ENCODE data around the gene RGL1.

RGL1 gene

DNA sequence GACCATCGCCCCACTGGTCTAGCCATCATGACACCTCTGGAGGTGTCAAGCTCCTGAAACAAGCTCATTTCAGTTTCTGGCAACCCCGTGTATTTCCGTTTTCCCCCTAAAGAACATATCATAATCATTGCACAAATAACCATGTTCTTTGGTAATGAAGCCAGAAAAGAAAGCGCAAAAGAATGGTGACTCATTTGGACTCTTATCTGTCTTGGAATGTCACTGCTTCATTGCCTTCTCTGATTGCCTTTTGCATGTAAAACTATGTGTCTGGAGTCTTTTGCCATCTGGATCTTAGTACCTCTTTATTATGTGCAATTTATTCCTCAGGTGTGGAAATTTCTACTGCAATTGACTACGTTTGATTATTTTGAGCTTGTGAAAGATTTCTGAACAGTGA, 122.1 kb downstream of the RGL1 start:
- no peak for DNase-seq

DNA sequence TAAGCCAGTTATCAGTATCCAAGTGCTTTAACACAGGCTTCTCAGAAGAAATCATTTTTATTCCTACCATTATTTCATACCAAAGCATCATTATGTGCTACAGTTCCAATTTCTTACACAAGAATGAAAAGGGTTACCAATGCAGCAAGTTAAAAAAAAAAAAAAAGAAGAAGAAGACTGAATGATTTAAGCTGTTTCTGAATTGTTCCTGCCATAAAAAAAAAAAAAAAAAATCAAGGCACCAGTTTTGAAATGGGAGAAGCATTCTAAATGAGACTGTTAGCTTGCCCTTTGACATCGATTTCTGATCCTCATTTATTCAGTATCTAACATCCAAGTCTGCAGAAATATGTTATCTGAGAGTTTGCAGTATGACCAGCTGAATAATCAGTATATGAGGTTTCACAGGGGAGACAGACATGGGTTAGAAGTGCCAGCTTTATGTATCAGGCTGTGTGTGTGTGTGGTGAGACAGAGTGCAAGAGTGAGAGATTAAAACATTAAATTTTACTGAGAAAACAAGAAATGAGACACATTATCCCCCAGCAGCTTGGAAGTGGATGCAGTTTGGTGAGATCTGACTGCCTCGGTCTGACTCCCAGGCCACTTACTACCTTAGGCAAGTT, 126.8 kb downstream of the RGL1 start:
- DNase-seq: no peak

DNA sequence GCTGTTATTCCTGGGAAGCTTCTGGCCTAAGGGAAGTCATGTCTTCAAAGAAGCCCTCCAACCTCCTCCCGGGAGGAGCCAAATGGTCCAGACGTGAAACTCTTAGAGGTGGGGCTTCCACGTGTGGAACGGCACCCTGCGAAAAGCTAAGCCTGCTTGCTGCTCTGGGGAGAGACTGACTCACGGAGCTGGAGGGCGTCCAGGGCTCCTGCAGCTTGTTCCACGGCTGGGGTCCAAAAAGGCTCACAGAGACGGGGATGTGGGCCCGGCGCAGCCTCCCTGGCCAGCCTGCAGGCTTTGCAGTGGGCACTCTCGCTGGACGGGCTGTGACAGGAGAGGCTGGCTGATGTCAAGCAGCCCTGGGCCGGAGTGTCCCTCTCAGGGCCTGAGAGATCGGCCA, 127.5 kb downstream of the RGL1 start:
- DNase-seq: no peak

DNA sequence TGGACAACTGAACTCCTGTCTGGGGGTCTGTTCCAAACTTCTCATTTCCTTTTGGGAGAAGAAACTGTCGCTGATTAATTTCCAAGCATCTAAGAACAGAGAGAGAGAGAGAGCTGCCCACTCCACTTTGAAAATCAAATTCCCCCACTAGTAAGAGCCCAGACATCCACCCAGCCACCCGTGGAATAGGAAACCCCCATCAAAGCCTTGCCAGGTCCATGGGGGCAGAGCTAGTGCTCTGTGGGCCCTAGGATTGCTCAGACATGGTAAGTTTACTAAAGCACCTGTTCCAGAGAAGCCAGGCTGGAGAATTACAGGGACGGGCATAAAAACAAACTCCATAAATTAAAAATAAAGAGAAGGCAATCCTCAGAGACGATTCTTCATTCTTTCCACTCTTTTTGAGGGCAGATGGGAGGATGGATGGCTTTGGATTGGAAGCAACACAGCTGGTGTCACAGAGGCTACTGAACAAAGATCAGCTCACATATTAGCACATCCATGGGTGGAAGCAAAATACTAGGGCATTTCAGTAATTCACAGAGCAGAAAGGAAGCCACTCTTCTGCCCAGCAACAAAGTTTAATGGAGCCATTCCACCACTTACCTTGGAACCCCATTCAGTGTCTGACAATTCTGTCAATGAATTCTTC, 128.7 kb downstream of the RGL1 start:
- no peak for DNase-seq

GRCh38 chr1:183934314-183934713, 129.4 kb downstream of the RGL1 start:
- no peak for DNase-seq

- DNase-seq: no peak
These were observed 131.1 kb downstream of the RGL1 start for GRCh38 chr1:183936009-183936408.

- DNase-seq: no peak
These were observed 131.9 kb downstream of the RGL1 start for GRCh38 chr1:183936791-183937190.

GRCh38 chr1:183937611-183938010, 132.7 kb downstream of the RGL1 start:
- no peak for DNase-seq

- no peak for DNase-seq
These were observed 136.1 kb downstream of the RGL1 start for GRCh38 chr1:183941001-183941400.

- DNase-seq: peak; percentile 57
These were observed 138.2 kb downstream of the RGL1 start for GRCh38 chr1:183942933-183943693.

DNA sequence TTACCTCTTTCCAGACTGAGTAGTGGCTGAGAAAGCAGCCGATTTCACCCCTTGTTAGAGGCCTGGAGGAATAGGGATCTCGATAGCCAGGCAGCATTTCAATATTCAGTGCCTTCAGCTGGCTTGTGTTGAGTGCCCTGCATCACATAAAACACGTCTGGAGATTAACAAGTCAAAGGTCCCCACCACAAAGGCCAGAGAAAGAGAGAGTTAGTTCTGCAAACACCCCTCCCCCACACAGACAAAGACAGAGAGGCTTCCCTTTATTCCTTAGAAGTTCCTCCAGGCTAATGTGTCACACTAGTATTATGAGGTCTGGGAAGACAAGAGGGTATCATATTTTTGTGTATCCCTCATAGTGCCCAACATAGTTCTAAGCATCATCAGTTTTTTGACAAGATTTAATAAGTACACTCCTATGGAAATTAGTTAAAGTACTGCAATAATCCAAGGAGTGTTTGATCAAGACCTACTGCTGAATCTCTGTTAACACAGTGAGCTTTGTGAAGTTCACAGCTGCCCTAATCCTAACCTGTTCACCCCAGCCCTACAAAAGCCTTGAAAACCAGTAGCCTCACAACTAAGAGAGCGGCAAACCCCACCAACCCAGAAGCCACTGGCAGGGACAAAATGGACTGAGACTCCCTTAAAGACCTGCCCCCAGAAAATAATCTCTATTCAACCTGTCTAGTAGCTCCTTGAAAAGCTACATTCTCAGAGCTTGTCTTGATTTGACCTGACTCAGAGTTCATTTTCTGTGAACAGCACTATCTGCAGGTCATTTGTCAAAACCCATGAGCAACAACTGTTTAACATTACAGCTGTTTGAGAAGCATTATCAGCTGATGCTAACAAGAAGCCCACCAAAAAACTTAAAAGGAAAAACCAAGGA, 140.8 kb downstream of the RGL1 start:
- DNase-seq: peak; percentile 58

DNA sequence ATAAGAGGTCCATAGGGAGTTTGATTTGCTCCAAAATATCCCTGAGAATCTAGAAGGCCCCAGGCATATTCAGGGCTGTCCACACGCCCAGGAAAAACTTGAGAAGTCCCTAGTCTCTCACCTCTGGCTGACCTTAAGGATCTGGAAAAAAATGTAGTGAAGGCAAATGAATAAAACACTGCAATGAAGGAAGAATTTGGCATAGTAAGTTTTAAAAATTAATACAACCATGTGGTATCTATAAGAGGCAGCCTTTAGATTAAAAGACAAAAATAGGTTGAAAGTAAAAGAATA, 141.3 kb downstream of the RGL1 start:
- no peak for DNase-seq

DNA sequence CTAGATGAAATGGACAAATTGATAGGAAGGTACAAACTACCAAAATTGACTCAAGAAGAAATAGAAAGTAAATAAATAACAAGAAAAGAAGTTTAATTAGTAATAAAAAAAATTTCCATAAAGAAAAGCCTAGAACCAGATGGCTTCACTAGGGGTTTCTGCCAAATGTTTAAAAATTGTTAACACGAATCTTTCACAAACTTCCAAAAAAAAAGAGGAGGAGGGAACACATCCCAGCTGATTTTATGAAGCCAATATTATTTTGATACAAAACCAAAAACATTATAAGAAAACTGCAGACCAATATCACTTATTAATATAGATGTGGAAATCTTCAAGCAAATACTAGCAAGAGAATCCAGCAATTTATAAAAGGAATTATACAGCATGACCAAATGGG, 143.1 kb downstream of the RGL1 start:
- no peak for DNase-seq

GRCh38 chr1:183952101-183952500, 147.2 kb downstream of the RGL1 start:
- DNase-seq: peak; percentile 51

DNA sequence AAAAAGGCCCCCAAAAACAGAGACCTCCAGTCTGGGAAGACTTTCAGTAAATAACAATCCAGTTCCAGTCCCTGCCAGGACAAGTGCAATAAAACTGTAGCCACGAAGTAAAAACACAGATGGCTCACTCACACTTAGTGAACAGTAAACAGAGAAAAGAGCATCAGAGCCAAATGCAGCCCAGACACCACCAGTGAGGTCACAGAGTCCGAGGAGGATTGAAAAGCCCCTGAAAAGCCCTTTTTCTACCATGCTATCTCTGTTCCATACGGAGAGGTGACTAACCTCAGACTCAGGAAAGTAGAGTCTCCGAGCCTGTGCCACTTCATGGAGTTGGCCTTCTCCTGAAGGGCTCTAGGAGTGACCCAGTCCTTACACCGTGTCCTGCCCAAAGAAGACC, 148.1 kb downstream of the RGL1 start:
- no peak for DNase-seq

- DNase-seq: no peak
These were observed 149.6 kb downstream of the RGL1 start for GRCh38 chr1:183954496-183954895.

DNA sequence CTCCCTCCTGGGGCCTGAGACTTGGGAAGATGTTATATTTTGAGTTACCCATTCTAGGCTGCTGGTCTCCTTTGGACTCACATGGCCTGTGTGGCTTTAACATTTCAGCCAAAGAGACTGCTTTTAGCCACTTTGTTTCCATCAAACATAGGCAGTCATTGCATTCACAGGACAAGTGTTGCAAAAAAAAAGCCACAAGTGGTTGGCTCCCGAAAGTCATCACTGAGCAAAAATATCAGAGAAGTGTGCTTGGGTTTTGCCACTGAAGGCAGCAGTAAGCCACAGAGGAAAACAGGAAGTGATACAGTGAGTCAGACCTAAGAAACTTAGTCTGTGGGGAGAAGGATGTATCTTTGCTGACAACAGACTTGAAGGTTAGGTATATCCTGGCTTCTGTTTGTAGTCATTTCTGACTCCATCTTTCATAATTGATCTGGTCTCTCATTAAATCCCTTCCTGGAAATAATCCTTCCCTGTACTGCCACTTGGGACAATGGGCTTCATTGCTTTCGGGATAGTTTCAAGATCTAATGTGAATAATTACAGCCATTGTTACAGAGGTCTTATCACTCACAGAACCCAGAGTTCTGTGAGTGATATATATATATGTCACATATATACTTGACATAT, 151.8 kb downstream of the RGL1 start:
- peak; percentile 94 for DNase-seq

GRCh38 chr1:183957216-183957830, 152.4 kb downstream of the RGL1 start:
- DNase-seq: no peak

DNA sequence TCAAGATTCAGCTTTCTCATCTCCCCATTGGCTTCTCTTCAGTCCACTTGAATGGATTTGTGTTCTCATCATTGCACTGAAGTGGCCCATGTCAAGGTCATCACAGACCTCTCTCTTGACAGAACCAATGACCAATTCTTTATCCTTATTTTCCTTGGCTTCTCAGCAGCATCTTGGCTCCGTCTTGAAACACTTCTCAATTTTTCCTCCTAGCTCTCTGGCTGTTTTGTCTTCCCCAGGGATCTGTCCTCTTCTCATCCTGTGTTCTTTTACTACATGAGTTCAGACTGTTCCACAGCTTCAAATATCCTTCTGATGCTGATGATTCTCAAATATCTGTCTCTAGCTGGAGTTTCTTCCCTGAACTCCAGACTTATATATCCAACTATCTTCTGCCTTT, 154.0 kb downstream of the RGL1 start:
- DNase-seq: no peak

- DNase-seq: no peak
These were observed 156.2 kb downstream of the RGL1 start for GRCh38 chr1:183961132-183961531.

DNA sequence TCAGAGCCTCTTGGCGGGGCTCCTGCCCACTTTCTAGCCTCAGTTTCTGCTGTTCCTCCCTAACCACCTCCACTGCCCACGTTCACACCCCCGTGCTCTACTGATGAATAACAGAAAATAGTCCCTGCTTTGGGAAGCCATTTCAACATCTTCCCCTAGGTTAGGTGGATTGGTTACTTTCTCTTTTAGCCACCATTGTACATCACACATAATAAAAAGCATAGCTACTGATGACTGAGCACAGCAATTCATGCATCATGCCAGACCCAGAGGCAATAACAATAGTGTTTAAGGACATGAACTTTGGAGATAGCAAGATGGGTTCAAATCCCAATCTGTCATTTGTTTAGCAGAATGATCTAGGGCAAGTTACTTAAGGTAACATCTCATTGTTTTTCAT, 158.0 kb downstream of the RGL1 start:
- no peak for DNase-seq

DNA sequence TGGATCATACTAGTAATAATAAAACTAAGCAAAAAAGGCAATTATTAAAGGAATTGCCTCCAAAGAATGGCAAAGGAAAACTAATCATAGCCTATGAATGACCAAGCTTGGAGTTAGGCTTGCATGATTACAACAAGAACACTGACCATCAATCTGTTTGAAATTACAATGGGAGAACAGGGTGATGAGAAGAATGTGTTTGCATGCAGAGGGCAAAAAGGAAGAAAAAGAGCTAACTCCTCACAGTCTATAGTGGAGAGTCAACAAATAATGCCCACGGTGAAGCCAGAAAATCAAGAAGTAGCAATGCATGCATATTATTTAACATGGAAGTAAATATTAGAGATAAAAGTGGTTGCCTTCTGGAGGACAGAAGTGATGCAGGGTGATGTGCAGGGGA, 160.8 kb downstream of the RGL1 start:
- no peak for DNase-seq

DNA sequence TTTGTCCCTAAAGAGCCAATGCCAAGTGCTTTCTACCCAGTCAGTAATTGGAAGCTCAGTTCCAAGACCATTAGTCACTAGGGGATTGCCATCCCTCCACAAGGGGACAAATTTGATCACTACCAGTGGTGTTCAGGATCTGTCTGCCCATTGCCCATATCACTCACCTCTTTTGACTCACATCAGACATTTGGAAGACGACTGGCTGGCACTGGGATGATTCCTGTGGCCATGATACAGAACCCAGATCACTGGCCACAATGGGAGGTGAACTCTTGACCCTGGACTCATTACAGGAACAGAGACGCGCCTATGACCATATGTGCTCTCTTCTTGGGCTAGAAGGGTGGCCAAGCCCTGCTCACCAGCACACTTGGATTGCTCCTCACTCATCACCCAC, 161.6 kb downstream of the RGL1 start:
- no peak for DNase-seq

All from suppressor macrophage treated with lipopolysaccharide for 4 hours (primary cell).